Body of pancreas (tissue), 4 donors: ENCODE measurements around the gene ZSCAN31. TPM values are rescaled to one million over a fixed set of nuclear protein-coding genes. Genes with fewer than 3 reads are reported as not detected.

Experiments
- ATAC-seq: fragments of 150-250 bp; one replicate; pipeline ENCODE4 v1.9.1; 2016
- DNase-seq, 4 donors: peaks; one replicate each; pipeline ENCODE4 v3.0.0-alpha.2; 2019
- H3K27ac ChIP-seq, 4 donors: fragments of 200-600 bp; sonication (generic); 1 replicate in 3 of 4; 2 replicates in 1 of 4; pipeline versions ENCODE4 v1.5.1 to v1.6.1; 2016 to 2019; ENCODE audit warnings: mild to moderate bottlenecking in 1 of 4, mixed read lengths in 1 of 4, moderate library complexity in 1 of 4
- H3K27me3 ChIP-seq, 2 donors: fragments of 200-600 bp; sonication (generic); one replicate each; pipeline ENCODE4 v1.6.0; 2016; ENCODE audit warnings: mild to moderate bottlenecking in 1 of 2
- H3K36me3 ChIP-seq, 2 donors: fragments of 200-600 bp; sonication (generic); replicated peaks in 1 of 2; 2 replicates each; pipeline ENCODE4 v1.5.1; 2016; ENCODE audit warnings: low read depth in 2 of 2; ENCODE audit not compliant: insufficient read depth in 1 of 2
- H3K4me1 ChIP-seq: fragments of 200-600 bp; sonication (generic); one replicate; pipeline ENCODE4 v1.6.0; 2016
- H3K4me3 ChIP-seq, 2 donors: fragments of 200-600 bp; sonication (generic); 1 replicate in 1 of 2; 2 replicates in 1 of 2; pipeline ENCODE4 v1.5.1; 2016 to 2019
- H3K9me3 ChIP-seq, 3 donors: fragments of 200-600 bp; sonication (generic); 1 replicate in 2 of 3; 2 replicates in 1 of 3; pipeline ENCODE4 v1.5.1; 2016
- CTCF ChIP-seq, 7 experiments: fragments of 450-650 bp in 4 of 7; fragments of 200-600 bp in 3 of 7; sonication (generic) in 3 of 7; IDR thresholded peaks; one replicate each; pipeline ENCODE4 v1.5.1; 2016 to 2019; ENCODE audit warnings: antibody characterized with exemption in 7 of 7
- POLR2A ChIP-seq, 3 donors: fragments of 450-650 bp; IDR thresholded peaks; one replicate each; pipeline ENCODE4 v1.6.1; 2016; ENCODE audit warnings: antibody characterized with exemption in 3 of 3, mild to moderate bottlenecking in 2 of 3
- WGBS, 2 donors: methylation state at CpG; one replicate each; pipeline ENCODE4 v1.1.5; 2017; 5-methylcytosine and 5-hydroxymethylcytosine counted together
- intact Hi-C: fragments of 100-400 bp; cut with DNase I; formaldehyde crosslinking; loops from one replicate; pipeline ENCODE4 v1.15.1; 2023
- small RNA-seq: library from RNA; depleted of rRNA; stranded (forward); fragments of <200 nt; gene quantifications from one replicate; pipeline ENCODE3, GENCODE V24; 2016
- total RNA-seq, 2 donors: library from RNA; depleted of rRNA; stranded (reverse); fragments of >200 nt; gene quantifications; one replicate each; pipeline ENCODE4 v1.1.0, GENCODE V29; 2016

The ZSCAN31 gene
- total RNA-seq, 2 donors from 2014 or later = 14.0 to 26.4 TPM

GRCh38 chr6:28280595-28281287 is 55.2 kb downstream of the ZSCAN31 start:
- 28 to 43% methylated on average over 3 of the region's 3 CpGs for WGBS, 2 donors
- Histone ChIP-seq H3K27ac (no peak overlapping the region), H3K36me3 (peaks cover 0 to 6% of the 10 kb centered on the region in 2 donors), H3K9me3 (no peaks in the 10 kb centered on the region), H3K4me1 (peaks cover 12% of the 10 kb centered on the region), H3K4me3 (no peak overlapping the region), H3K27me3 (no peaks in the 10 kb centered on the region)
- TF ChIP-seq POLR2A (IDR thresholded peaks at IDR 0.05) = no peak
- no peak for TF ChIP-seq CTCF (IDR thresholded peaks at IDR 0.05)
- intact Hi-C loops = no loop called here
- ATAC-seq = no peak
- DNase-seq = no peak

- intact Hi-C loops = no loop called here
- Histone ChIP-seq H3K9me3 (no peaks in the 10 kb centered on the region), H3K4me1 (peaks cover 12% of the 10 kb centered on the region), H3K27me3 (no peaks in the 10 kb centered on the region), H3K27ac (no peak overlapping the region), H3K36me3 (peaks cover 0 to 7% of the 10 kb centered on the region in 2 donors), H3K4me3 (no peak overlapping the region)
- ATAC-seq (no peak), DNase-seq (no peak)
- no peak for TF ChIP-seq POLR2A (IDR thresholded peaks at IDR 0.05)
- no peak for TF ChIP-seq CTCF (IDR thresholded peaks at IDR 0.05)
- 56 to 62% methylated on average over 3 of the region's 3 CpGs for WGBS, 2 donors
Measured at GRCh38 chr6:28277746-28278145, 58.2 kb downstream of the ZSCAN31 start.

GRCh38 chr6:28274888-28275287 is 61.1 kb downstream of the ZSCAN31 start:
- TF ChIP-seq CTCF (IDR thresholded peaks at IDR 0.05) (no peak), POLR2A (IDR thresholded peaks at IDR 0.05) (no peak)
- no peak overlapping the region for H3K27ac ChIP-seq
- H3K27me3 ChIP-seq = no peaks in the 10 kb centered on the region
- ATAC-seq (no peak), DNase-seq (no peak)
- peaks cover 0 to 12% of the 10 kb centered on the region in 2 donors for H3K36me3 ChIP-seq
- no peaks in the 10 kb centered on the region for H3K9me3 ChIP-seq
- intact Hi-C loops = no loop called here
- H3K4me1 ChIP-seq = no peaks in the 10 kb centered on the region
- no peak overlapping the region for H3K4me3 ChIP-seq

Small RNA genes lying within 50 kb of the gene (small RNA-seq; reads per million reads assigned to genes)
- gene AL021997.1 (not detected), gene AL021997.2 (not detected)

Other genes with a start within 250 kb of the ZSCAN31 start
- 1 to 10 TPM; 1.3 to 5.9 TPM for gene ZSCAN16, start 211.5 kb downstream of the ZSCAN31 start, total RNA-seq
- 10 to 100 TPM; 12.5 to 14.8 TPM for gene ZKSCAN8, start 194.3 kb downstream of the ZSCAN31 start, total RNA-seq
- gene ZSCAN9, start 110.9 kb downstream of the ZSCAN31 start, total RNA-seq = 10 to 100 TPM in 1 of 2 donors, 1 to 10 TPM in 1; 9.1 to 10.9 TPM
- gene ZKSCAN4, start 83.9 kb downstream of the ZSCAN31 start, total RNA-seq = 1 to 10 TPM; 2.3 to 2.6 TPM
- under 1 TPM in 1 of 2 donors, not detected in 1; 0.52 TPM for gene NKAPL, start 76.9 kb downstream of the ZSCAN31 start, total RNA-seq
- gene ZSCAN26, start 69.0 kb downstream of the ZSCAN31 start, total RNA-seq = 10 to 100 TPM in 1 of 2 donors, 1 to 10 TPM in 1; 8.2 to 22.8 TPM
- 1 to 10 TPM in 1 of 2 donors, under 1 TPM in 1; 0.66 to 2.3 TPM for gene PGBD1, start 54.6 kb downstream of the ZSCAN31 start, total RNA-seq
- gene ZKSCAN3, start 13.8 kb upstream of the ZSCAN31 start, total RNA-seq = 1 to 10 TPM; 1.3 to 1.6 TPM
- gene ZSCAN12, start 63.6 kb upstream of the ZSCAN31 start, total RNA-seq = 1 to 10 TPM; 3.0 to 4.9 TPM
- 1 to 10 TPM; 2.3 to 8.3 TPM for gene ZSCAN23, start 107.3 kb upstream of the ZSCAN31 start, total RNA-seq
- not detected for gene GPX6, start 179.6 kb upstream of the ZSCAN31 start, total RNA-seq
- not detected for gene GPX5, start 189.7 kb upstream of the ZSCAN31 start, total RNA-seq